Ascending aorta (tissue), 2 donors: Measurements from ENCODE around the gene CABP2. TPM values are rescaled to one million over a fixed set of nuclear protein-coding genes. Genes with fewer than 3 reads are reported as not detected.

ENCODE experiments used
- DNase-seq, 2 donors: peaks; one replicate each; pipeline ENCODE4 v3.0.0-alpha.2; 2019; ENCODE audit warnings: low spot score in 2 of 2
- H3K27ac ChIP-seq, 2 donors: fragments of 200-600 bp; sonication (generic); one replicate each; pipeline ENCODE4 v1.5.1; 2016 to 2017; ENCODE audit warnings: mild to moderate bottlenecking in 1 of 2
- H3K27me3 ChIP-seq: fragments of 200-600 bp; sonication (generic); one replicate; pipeline ENCODE4 v1.5.1; 2017
- H3K36me3 ChIP-seq, 2 donors: fragments of 200-600 bp; sonication (generic); one replicate each; pipeline ENCODE4 v1.5.1; 2016
- H3K4me1 ChIP-seq, 2 donors: fragments of 200-600 bp; sonication (generic); one replicate each; pipeline ENCODE4 v1.5.1; 2016 to 2017; ENCODE audit warnings: mild to moderate bottlenecking in 1 of 2
- H3K4me3 ChIP-seq, 2 donors: fragments of 200-600 bp; sonication (generic); one replicate each; pipeline ENCODE4 v1.5.1; 2016 to 2017; ENCODE audit warnings: mild to moderate bottlenecking in 1 of 2
- H3K9me3 ChIP-seq, 2 donors: fragments of 200-600 bp; sonication (generic); one replicate each; pipeline ENCODE4 v1.5.1; 2016
- CTCF ChIP-seq, 3 experiments: fragments of 200-600 bp in 2 of 3; fragments of 450-650 bp in 1 of 3; sonication (generic) in 2 of 3; IDR thresholded peaks; one replicate each; pipeline ENCODE4 v1.5.1; 2016 to 2019; ENCODE audit warnings: antibody characterized with exemption in 3 of 3, mild to moderate bottlenecking in 1 of 3, moderate library complexity in 1 of 3
- intact Hi-C: fragments of 100-400 bp; cut with DNase I; formaldehyde crosslinking; loops from one replicate; pipeline ENCODE4 v1.15.1; 2023
- total RNA-seq: library from RNA; depleted of rRNA; stranded (reverse); fragments of >200 nt; gene quantifications from one replicate; pipeline ENCODE4 v1.1.0, GENCODE V29; 2016

CABP2 gene
- total RNA-seq, 1 donor from 2014 or later = not detected

DNA sequence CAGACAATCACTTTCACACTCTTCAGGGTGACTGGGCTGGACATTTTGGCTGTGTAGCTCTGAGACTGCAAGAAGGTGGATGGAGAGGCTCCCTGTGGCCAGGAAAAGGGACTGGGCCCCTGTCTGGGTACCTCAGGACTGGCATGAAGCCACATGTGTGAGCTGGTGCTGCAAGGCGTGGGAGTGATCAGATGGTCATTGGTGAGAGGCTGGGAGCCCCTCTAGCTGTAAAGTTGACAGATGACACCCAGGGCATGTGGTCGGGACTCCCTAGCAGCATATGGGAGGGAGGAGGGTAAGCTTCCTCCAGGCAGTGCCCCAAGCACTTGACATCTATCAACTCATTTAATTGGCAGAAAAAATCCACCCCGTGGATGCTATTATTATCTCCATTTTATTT is 18.9 kb upstream of the CABP2 start:
- no peak overlapping the region for H3K27ac ChIP-seq
- H3K4me1 ChIP-seq = peaks cover 0 to 5% of the 10 kb centered on the region in 2 donors
- TF ChIP-seq CTCF (IDR thresholded peaks at IDR 0.05) = no peak
- H3K36me3 ChIP-seq = no peaks in the 10 kb centered on the region
- H3K9me3 ChIP-seq = no peaks in the 10 kb centered on the region
- no peak overlapping the region for H3K4me3 ChIP-seq
- H3K27me3 ChIP-seq = no peaks in the 10 kb centered on the region
- intact Hi-C loops = no loop called here
- no peak for DNase-seq

GRCh38 chr11:67541198-67541597 is 18.0 kb upstream of the CABP2 start:
- intact Hi-C loops = no loop called here
- H3K4me3 ChIP-seq = no peak overlapping the region
- no peak for TF ChIP-seq CTCF (IDR thresholded peaks at IDR 0.05)

GRCh38 chr11:67539550-67539949 is 16.3 kb upstream of the CABP2 start:
- H3K4me3 ChIP-seq = no peak overlapping the region
- no peaks in the 10 kb centered on the region for H3K9me3 ChIP-seq
- H3K4me1 ChIP-seq = peaks cover 0 to 5% of the 10 kb centered on the region in 2 donors
- DNase-seq = no peak
- no peak for TF ChIP-seq CTCF (IDR thresholded peaks at IDR 0.05)
- no peaks in the 10 kb centered on the region for H3K36me3 ChIP-seq
- H3K27me3 ChIP-seq = no peaks in the 10 kb centered on the region
- H3K27ac ChIP-seq = no peak overlapping the region
- intact Hi-C loops = no loop called here

More at GRCh38 chr11:67541198-67541597, 18.0 kb upstream of the CABP2 start:
- Histone ChIP-seq H3K4me1 (peaks cover 0 to 5% of the 10 kb centered on the region in 2 donors), H3K9me3 (no peaks in the 10 kb centered on the region), H3K36me3 (no peaks in the 10 kb centered on the region), H3K27me3 (no peaks in the 10 kb centered on the region), H3K27ac (no peak overlapping the region)
- no peak for DNase-seq

GRCh38 chr11:67538823-67539505 is 15.7 kb upstream of the CABP2 start:
- DNase-seq = no peak
- no peak overlapping the region for H3K4me3 ChIP-seq
- H3K36me3 ChIP-seq = no peaks in the 10 kb centered on the region
- peaks cover 0 to 5% of the 10 kb centered on the region in 2 donors for H3K4me1 ChIP-seq
- no peak for TF ChIP-seq CTCF (IDR thresholded peaks at IDR 0.05)
- H3K27me3 ChIP-seq = no peaks in the 10 kb centered on the region
- no peak overlapping the region for H3K27ac ChIP-seq
- intact Hi-C loops = no loop called here
- no peaks in the 10 kb centered on the region for H3K9me3 ChIP-seq

DNA sequence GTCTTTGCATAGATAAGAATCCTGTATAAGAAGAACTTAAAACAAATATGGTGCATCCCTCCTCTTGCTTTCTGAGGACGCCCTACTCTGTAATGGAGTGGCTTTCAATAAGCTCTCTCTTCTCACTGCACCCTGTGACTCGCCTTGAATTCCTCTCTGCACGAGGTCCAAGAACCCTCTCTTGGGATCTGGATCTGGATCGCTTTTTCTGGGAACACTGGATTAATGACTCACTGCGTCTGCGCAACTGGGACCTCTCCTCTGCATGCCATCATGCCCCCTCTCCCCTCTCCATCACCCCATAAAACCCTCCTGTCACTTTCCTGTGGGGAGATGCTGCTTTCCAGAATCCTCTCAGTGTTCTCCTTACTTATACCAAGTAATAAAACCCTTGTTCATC is 15.1 kb upstream of the CABP2 start:
- H3K4me1 ChIP-seq = peaks cover 0 to 5% of the 10 kb centered on the region in 2 donors
- no peak overlapping the region for H3K4me3 ChIP-seq
- DNase-seq = no peak
- no peak overlapping the region for H3K27ac ChIP-seq
- no peaks in the 10 kb centered on the region for H3K36me3 ChIP-seq
- TF ChIP-seq CTCF (IDR thresholded peaks at IDR 0.05) = no peak
- no peaks in the 10 kb centered on the region for H3K27me3 ChIP-seq
- no peaks in the 10 kb centered on the region for H3K9me3 ChIP-seq
- intact Hi-C loops = no loop called here
